Stimulated activated naive CD4-positive, alpha-beta T cell (primary cell): ENCODE measurements around the gene TMEM234.
A peak's percentile ranks its signal among the peaks of the same experiment; 100 is the strongest.

Experiments used
- DNase-seq, 6 experiments: peaks; one replicate each; lab custom pipeline; 2025; lab: John Stamatoyannopoulos, UW

Gene TMEM234

DNA sequence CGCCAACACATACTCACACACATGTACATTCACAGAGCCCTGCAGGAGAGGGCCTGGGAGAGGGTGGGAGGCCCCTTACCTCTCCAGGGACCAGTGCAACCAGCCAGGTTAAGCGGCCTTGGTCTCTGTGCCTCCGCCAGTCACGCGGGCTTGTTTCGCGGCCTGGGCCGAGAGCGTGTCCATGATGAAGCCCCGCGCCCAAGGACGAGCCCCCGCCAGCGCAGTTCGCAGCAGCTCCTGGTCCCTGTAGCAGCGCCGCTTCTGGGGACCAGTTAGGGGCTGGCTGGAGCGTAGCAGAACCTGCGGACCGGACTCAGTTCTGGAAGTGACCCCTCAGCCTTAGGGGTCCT, 17.6 kb upstream of the TMEM234 start:
- no peak for DNase-seq

DNA sequence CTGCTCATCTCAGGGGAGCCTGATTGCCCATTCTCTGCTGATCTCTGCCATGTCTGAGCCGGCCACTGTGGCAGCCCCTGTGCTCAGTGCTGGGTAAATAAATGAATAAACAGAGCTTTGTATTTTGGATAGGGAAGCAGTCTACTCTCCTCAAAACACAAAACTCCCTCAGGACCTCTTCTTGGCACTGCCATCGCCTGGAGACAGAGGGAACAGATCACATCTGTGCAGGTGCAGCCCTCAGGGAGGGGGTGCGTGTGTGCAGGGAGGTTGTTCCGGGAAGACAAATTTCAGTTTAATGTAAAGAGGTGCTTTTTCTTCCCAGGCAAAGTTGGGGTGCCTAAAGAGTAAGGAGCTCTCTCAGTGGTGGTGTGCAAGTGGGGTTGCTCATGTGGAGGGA, 17.2 kb upstream of the TMEM234 start:
- DNase-seq, result no peak

DNA sequence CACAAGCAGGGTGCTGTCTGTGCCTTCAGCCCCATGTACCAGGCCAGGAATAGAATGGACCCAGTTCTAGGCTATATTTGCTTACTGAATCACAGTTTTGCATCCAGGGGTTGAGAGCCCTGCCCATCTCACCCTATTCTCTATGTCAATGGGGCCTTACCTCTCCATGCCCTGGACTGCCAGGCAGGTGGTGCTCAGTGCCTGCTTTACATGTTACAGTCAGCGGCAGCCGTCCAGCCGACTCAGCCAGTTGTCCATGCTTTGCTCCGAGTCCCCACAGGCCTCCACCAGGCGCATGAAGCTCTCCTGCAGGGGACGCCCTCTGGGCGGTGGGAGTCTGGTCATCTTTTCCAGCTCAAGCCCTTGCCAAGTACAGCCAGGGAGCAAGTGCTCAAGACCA, 12.6 kb upstream of the TMEM234 start:
- DNase-seq, result no peak

DNA sequence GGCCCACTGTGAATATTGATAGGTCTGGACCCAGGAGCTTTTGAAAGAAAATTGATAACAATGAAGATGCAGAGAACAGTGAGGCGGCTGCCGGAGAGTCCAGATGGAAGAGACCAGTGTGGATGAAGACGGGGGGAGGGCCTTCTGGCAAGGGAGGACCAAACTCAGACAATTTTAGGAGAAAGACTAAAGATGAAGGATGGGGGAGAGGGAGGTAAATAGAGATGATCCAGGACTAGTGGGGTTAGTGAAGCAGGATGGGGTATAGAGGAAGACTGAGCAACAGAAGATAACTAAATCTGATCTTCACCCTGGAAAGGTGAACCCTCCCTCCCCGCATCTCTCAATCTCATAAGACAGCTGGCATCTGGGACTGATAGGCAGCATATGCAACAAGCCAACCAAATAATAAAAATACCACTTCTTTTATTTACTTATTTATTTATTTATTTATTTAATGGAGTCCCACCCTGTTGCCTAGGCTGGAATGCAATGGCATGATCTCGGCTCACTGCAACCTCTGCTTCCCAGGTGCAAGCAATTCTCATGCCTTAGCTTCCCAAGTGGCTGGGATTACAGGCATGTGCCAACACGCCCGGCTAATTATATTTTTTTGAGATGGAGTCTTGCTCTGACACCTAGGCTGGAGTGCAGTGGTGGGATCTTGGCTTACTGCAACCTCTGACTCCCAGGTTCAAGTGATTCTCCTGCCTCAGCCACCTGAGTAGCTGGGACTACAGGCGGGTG, 10.6 kb upstream of the TMEM234 start:
- DNase-seq, result no peak

DNA sequence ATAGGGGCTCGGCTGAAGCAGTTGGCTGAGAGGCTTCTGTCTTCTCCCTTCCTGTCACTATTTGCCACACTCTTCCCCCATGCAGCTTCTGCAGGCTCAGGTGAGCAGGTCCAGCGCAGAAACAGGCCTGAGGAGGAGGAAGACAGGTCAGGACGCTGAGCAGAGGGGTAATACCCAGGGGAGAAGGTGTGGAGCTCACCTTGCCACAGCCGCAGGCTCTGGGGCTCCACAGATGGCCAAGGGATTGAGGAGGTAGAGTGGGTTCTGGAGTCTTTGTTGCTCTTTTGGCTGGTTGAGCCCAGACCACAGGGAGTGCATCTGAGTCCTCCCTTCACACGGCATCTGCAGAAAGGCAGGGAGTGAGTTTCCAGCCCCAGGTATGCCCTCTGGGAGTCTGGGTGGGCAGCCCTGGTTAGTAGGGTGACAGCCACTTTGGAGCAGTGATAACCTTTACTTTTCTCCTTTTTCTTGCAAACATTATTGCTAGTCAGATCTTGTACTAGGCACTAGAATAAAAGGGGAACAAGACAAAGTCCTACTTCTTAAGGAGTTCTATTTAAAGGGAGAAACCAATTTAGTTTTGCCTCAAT, 9.8 kb upstream of the TMEM234 start:
- DNase-seq, result no peak

DNA sequence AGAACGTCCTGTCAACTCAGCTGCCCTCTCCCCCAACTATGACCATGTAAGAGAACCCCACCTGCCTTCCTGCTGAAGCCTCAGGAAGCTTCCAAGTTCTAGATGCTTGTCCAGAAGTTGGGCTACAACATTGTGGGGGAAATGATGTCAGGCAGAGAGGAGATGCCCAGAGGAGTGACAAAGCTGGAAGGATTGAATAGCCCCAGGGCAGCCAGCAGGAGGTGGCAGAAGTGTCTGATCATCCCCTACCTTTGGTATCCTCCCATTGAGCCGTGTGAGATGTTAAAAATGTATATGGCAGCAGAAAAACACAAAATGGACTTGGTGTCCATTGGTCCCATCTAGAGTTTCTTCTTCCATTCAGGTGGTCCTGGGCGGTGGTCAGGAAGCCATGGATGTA, 6.6 kb upstream of the TMEM234 start:
- no peak for DNase-seq

DNA sequence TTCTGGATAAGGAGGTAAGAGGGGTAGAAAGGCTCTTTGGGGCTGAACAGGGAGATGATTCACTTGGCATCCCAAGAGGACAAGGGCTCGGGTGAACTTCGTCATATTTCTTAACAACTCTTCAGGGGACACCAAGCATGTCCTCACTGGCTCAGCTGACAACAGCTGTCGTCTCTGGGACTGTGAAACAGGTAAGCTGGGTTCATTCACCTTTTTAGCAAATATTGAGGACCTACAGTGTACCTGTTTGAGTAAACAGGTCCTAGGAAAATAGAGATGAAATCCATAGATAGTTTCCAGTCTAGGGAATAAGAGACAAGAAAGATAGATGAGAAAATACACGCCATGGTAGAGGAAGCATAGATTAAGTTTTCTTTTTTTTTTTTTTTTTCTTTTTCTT, 2.1 kb upstream of the TMEM234 start:
- DNase-seq, result no peak

DNA sequence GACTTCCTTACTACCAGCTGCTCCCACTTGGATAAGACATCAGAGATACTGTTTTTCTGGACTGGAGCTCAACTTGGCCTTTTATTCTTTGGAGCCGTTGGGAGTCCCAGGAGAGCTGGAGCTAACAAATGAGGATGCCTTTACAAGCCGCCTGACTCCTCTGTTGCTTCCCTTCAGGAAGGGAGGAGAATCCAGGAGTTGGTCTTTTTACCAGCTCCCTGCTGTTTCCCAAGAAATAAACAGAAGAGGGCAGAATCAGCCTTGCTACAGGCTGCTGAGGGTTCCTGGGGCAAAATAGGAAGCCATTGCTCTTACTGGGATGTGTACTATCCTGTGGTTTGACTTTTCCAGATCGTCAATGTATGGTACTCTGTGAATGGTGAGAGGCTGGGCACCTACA, 1.5 kb upstream of the TMEM234 start:
- DNase-seq, result no peak

DNA sequence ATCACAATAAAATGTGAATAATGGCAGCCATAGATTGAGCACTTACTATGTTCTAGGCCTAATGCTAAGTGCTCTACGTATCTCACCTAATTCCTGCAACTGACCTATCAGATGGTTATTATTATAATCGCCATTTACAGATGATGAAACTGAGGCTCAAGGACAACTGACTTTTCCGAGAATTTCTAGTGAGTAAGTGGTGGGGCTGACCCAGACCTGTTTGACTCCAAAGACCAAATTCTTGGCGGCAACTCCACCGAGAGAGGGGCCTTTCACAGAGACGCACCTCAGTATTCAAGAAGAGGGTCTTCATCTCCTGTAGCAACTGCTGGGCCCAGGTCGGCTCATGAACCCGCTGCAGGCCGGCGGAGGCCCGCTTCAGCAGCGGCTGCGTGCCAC, 573 bp downstream of the TMEM234 start:
- DNase-seq, result no peak

DNA sequence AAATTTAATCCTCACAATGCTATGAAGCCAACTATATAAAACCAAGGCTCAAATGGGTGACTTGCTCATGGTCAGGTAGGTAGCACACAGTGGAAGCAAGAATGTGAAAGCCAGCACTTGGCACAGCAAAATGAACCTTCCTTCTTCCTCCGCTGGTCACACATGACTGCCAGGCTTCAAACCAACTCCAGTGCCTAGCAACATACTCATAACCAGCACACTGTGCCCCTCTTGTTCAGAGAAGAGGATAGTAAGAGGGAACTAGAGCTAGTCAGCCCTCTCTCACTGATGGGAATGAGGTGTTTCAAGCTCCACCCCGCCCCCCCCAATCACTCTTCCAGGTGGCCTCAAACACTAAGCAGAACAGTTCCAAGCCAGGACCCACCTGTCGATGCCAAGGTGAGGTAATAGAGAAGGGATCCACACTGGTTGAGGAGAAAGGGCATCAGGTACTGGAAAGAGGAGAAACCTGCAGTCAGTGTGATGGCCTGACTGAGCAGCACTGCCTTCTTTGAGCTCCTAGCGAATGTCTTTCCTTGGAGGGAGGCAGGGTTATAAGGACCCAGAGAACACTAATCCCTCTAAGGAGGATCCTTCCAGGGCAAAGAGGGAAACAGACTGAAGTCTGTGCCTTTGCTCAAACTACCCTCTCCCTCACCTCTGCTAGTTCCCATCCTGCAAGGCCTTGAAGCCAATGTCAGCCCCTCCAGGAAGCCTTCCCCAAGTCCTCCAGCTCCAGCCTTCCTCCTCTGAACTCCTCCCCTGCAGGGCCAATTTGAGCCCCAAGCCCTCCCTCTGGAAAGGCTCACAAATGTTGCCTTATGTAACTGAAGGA, 1.2 kb downstream of the TMEM234 start:
- DNase-seq, result no peak

DNA sequence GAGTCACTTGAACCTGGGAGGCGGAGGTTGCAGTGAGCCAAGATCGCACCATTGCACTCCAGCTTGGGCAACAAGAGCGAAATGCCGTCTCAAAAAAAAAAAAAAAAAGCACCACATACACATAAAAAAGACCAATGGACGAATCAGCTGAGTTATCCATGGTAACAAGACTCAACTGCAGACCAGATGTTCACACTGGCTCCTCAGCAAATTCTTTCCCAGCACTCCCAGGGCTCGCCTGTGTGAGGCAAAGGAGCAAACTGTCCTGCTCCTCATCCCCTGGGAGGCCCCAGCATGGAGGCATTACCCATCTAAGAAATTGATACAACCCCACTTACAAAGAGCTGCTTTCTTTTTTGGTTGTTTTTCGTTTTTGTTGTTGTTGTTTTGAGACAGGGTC, 3.1 kb downstream of the TMEM234 start:
- no peak for DNase-seq

DNA sequence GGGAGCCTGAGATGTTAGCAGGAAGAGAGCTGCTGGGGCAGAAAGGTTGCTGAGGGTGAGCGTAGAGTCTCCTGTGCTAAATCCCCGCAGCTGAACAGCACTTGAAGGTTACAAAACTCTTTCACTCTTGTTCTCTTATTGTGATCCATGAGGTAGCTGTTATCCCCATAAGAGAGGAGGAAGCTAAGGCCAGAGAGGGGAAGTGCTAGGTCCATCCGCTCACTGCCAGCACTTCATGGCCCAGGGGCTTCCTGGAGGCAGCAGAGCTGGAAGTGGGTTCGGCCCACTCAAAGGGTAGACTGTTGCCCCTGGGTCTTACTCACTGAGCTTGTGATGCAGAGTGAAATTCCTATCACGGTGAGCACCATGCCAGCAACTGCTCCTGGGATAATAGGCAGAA, 5.6 kb downstream of the TMEM234 start:
- DNase-seq, result no peak

DNA sequence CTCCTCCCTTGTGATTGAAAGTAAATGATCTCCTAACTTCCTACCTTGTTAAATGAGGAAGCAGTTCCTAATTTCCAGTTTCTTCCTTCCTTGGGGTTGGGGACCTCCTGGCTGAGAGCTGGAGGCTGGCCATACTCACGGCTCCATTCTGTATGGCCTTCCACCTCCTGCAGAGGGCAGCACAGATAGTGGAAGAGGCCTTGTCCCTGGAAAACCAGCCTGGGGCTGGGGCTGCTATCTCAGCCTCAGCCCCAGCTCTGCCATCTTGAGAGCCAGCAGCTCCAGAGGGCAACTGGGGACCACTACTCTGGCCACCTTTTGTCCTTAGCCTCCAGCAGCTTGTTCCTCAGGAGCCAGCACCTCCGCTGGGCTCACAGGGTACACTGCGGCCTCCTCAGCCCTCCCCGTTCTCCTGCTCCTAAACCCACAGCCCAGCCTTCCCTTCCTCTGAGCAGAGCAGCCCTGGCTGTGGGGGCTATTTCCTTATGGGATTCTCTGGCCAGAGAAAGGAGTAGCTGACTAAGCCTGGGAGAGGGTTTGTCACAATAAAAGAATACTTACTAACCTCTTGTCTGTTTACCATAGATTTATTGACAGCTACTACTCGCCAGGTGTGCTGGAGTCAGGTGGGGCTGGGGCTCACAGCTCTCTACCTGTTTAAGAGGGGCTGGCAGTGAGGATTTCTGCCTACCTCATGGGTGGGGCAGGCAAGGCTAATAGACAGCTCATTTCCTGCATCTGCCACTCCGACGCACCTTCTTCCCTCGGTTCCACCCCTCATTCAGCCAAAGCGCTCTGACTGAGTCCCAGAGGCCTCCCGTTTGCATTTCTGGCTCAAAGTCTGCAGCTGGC, 6.3 kb downstream of the TMEM234 start:
- DNase-seq, result peak in 5 of 6 experiments; percentile 17 to 59 (median 43)

DNA sequence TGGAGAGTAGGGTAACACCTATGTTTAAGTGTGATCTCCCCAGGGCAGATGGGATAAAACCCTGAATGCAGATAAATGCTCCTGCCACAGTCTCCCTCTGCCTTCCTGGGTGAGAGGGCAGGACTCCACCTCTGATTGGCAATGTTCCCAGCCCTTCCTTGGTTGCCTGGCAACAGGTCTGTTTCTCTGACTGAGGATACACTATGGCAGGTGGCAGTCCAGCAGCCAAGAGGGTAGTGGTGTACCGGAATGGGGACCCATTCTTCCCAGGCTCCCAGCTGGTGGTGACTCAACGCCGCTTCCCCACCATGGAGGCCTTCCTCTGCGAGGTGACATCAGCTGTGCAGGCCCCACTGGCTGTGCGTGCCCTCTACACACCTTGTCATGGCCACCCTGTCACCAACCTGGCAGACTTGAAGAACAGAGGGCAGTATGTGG, 13.2 kb downstream of the TMEM234 start, which contains the start of gene DCDC2B:
Gene DCDC2B, plus strand, starts transcription at position 199 of the 438 bp plus-strand sequence. Its CDS starts 5 bp downstream, at position 204.
- no peak for DNase-seq

DNA sequence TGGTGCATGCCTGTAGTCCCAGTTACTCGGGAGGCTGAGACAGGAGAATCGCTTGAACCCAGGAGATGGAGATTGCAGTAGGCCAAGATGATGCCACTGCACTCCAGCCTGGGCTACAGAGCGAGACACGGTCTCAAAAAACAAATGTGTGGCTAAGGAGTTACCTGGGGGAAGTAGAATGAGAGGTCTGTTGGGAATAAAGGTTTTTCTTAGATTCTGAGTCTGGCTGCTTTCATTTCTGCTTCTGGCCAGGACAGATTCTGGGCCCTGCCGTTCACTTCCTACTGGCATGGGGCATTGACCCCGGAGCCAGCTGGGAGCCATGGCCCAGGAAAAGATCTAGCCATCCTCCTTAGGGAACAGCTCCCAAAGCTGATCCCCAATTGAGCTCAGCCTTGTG, 13.7 kb downstream of the TMEM234 start:
- DNase-seq, result no peak

DNA sequence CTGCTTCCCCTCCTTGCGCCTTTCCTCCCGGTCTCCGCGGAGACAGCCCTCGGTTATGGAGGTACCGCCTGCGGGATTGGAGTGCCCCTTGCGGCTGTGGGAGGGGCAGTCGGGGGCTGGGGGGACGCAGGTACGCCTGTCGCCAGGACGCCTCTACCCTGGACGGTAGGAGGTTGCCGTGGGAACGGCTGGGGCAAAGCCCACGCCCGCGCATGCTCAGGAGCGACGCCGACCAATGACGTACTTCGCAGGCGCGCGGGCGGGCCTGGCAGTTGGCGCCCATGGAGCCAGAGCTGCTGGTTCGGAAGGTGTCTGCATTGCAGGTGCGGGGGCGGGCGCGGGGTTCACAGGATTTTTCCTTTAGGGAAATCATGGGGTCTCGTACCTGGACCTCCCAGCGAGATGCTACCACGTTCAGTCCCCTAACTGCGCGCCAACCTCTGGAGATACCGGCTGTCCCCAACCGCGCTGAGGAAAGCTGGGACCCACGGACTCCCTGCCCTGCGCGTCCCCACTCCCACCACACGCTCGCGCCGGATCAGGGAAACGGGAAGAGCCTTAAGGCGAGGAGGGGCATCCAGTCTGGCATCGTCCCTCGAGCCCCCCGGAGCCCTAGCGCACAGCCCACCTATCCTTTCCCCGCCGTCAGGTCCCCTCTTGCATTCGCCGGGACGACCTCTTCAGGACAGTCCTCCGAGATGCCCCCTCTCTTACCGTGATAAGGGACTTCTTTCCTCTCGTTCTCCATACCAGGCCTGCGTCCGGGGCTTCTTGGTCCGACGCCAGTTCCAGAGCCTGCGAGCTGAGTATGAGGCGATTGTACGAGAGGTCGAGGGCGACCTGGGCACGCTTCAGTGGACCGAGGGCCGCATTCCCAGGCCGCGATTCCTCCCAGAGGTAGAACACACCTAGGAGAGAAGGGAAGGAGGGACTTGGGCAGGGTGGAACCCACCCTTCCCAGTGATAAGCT, 16.5 kb downstream of the TMEM234 start, which contains the start of gene IQCC:
Gene IQCC, plus strand, starts transcription at position 271 of the 970 bp plus-strand sequence. Its CDS starts 11 bp downstream, at position 282.
- DNase-seq, result peak; percentile 69 to 84 (median 82)

DNA sequence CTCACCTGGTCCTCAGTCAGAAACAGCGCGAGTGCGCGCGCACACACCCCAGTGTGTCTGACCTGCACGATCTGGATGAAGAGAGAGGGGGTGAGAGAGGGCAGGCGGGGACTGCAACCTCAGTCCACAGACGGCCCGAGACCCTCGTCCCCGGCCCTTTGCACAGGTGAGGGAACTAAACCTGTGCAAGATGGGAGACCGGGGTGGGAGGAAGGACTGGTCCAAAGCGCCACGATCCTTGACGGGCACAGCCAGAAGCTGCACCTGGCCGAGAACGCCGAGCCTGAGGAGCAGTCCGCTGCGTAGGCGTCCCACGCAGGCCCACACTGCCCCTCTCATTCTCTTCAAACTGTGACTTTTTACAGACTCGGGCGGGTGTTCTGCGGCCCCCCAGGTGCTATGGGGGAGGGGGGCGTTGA, 17.2 kb downstream of the TMEM234 start:
- DNase-seq, result no peak

DNA sequence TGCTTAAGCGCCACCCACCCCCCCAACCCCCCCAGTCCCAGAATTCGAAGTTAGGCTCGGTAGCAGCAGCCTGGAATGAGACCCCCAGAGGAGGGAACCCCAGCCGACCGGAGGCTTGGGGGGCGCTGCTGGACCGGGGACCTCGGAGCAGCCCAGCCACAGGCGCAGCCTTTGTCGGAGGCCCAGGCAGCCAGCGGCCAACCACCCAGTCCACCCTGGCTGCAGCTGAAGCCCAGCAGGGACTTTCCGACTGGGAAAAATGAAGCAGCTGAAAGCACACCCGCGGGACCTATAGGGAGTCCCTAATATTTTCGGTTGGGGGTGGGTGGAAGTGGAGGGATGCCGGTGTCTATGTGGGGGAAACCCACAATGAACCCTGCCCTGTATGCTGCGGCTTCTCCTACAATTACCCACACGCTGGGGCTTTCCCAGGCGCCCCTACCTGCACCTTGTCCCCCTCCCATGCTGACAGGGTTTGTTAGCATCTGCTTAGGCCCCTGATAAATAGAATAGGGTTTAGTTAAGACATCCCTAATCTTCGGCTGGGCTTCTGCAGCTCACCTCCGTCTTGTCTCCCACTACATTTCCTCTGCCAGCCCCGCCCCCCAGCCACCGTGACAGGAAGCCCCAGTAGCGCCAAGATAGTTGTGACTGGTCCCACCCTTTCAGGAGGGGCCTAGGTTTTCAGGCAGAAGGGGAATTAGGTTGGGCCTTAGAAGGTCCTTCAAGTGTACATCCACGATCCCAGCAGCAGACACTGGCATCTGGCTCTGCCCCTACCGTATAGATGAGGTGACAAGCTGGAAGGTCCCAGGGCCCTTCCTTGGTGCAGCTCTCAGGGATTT, 20.9 kb downstream of the TMEM234 start:
- DNase-seq, result peak; percentile 66 to 80 (median 76)

DNA sequence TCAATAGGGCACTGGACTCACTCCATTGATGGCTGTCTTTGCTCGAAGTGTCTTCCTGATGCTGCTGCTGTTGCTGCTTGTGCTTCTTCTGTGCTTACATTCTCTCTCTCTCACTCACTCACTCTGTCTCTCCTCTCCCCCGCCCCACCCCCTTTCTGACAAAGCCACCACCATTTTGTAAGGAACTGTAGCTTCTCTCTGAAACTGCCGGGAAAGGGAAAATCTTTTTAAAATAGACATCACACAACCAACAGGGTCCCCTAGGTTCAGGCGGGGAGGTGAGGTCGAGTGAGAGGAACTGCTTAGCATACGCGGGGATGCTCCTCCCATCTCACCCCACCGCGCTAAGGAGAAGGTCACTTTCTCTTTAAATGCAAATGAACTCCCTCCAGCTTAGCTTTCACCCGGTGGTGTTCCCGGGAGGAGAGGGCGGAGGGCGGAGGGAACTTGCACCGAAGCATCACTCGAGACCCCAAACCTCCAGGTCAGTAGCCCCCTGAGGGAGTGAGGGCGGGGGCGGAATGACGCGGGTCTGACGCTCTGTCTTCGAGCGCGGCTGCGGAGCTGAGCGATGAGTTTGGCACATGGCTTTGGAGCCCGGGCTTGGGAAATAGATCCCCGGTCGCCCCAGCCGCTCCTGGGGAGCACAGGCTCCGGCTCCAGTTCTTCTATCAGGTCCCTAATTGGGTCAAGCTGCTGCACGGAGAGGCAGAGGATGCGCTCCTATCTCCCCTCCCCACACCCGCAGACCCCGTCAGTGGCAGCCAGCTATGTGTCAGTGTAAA, 21.7 kb downstream of the TMEM234 start, which contains the start of gene CCDC28B:
Gene CCDC28B, plus strand, starts transcription at position 370 of the 785 bp plus-strand sequence. CDS start 1,341 bp downstream, outside the sequence.
- DNase-seq, result peak; percentile 46 to 80 (median 64)
